H9 (cell line): ENCODE results near the gene TMPRSS7. TPM values are rescaled to one million over a fixed set of nuclear protein-coding genes. Genes with fewer than 3 reads are reported as not detected.

Source experiments
- DNase-seq: peaks from one replicate; pipeline ENCODE4 v3.0.0-alpha.2; 2017
- H2AFZ ChIP-seq: one replicate; pipeline ENCODE4 v1.6.1; 2013; ENCODE audit warnings: mild to moderate bottlenecking, low read length, control low read depth, moderate library complexity
- H2AK5ac ChIP-seq: 2 replicates; pipeline ENCODE4 v1.6.1; 2013; ENCODE audit warnings: low read length, control low read depth, mixed read lengths; ENCODE audit not compliant: insufficient read length
- H2BK120ac ChIP-seq: one replicate; pipeline ENCODE4 v1.6.1; 2013; ENCODE audit warnings: low read depth, mild to moderate bottlenecking, low read length, control low read depth, inconsistent platforms; ENCODE audit not compliant: poor library complexity, severe bottlenecking
- H2BK12ac ChIP-seq: 2 replicates; pipeline ENCODE4 v1.6.1; 2013; ENCODE audit warnings: low read length, control low read depth, mixed read lengths, low read depth; ENCODE audit not compliant: insufficient read length
- H2BK15ac ChIP-seq: 2 replicates; pipeline ENCODE4 v1.6.1; 2013; ENCODE audit warnings: low read depth, low read length, control low read depth
- H2BK20ac ChIP-seq: one replicate; pipeline ENCODE4 v1.6.1; 2013; ENCODE audit warnings: low read depth, mild to moderate bottlenecking, low read length, control low read depth, inconsistent platforms; ENCODE audit not compliant: poor library complexity, severe bottlenecking
- H2BK5ac ChIP-seq: 2 replicates; pipeline ENCODE4 v1.6.1; 2013; ENCODE audit warnings: low read length, control low read depth, mixed read lengths; ENCODE audit not compliant: insufficient read length
- H3K14ac ChIP-seq: 2 replicates; pipeline ENCODE4 v1.6.1; 2013; ENCODE audit warnings: low read length, control low read depth; ENCODE audit not compliant: insufficient read depth
- H3K18ac ChIP-seq: 2 replicates; pipeline ENCODE4 v1.6.1; 2013; ENCODE audit warnings: low read depth, mild to moderate bottlenecking, mixed read lengths, low read length, control low read depth; ENCODE audit not compliant: insufficient read length
- H3K23ac ChIP-seq: 2 replicates; pipeline ENCODE4 v1.6.1; 2013; ENCODE audit warnings: low read length, control low read depth, mixed read lengths, low read depth; ENCODE audit not compliant: insufficient read length
- H3K23me2 ChIP-seq: 2 replicates; pipeline ENCODE4 v1.6.1; 2013; ENCODE audit warnings: low read depth, mild to moderate bottlenecking, mixed read lengths, low read length, control low read depth; ENCODE audit not compliant: insufficient read length, poor library complexity, severe bottlenecking
- H3K27ac ChIP-seq: 2 replicates; pipeline ENCODE4 v1.5.1; 2013; ENCODE audit warnings: low read length, control low read depth, mixed read lengths, low read depth; ENCODE audit not compliant: insufficient read length
- H3K27me3 ChIP-seq: 2 replicates; pipeline ENCODE4 v1.6.1; 2013; ENCODE audit warnings: low read length, control low read depth, inconsistent platforms; ENCODE audit not compliant: insufficient read depth
- H3K4ac ChIP-seq: 2 replicates; pipeline ENCODE4 v1.6.1; 2013; ENCODE audit warnings: low read depth, mild to moderate bottlenecking, control low read depth, inconsistent platforms, low read length, moderate library complexity
- H3K4me1 ChIP-seq: 2 replicates; pipeline ENCODE4 v1.6.1; 2013; ENCODE audit warnings: low read length, control low read depth, inconsistent platforms; ENCODE audit not compliant: insufficient read depth
- H3K4me2 ChIP-seq: 2 replicates; pipeline ENCODE4 v1.6.1; 2013; ENCODE audit warnings: low read length, control low read depth, mixed read lengths; ENCODE audit not compliant: insufficient read length, insufficient read depth
- H3K56ac ChIP-seq: 2 replicates; pipeline ENCODE4 v1.6.1; 2013; ENCODE audit warnings: low read depth, mild to moderate bottlenecking, mixed read lengths, low read length, control low read depth; ENCODE audit not compliant: insufficient read length
- H3K79me1 ChIP-seq: 2 replicates; pipeline ENCODE4 v1.6.1; 2013; ENCODE audit warnings: low read depth, mild to moderate bottlenecking, moderate library complexity, low read length, control low read depth, inconsistent platforms; ENCODE audit not compliant: insufficient read depth, poor library complexity, severe bottlenecking
- H3K79me2 ChIP-seq: 2 replicates; pipeline ENCODE4 v1.6.1; 2013; ENCODE audit warnings: low read length, control low read depth, inconsistent platforms; ENCODE audit not compliant: insufficient read depth
- H3K9ac ChIP-seq: 2 replicates; pipeline ENCODE4 v1.6.1; 2013; ENCODE audit warnings: low read length, control low read depth, mixed read lengths; ENCODE audit not compliant: insufficient read length; ENCODE audit errors: extremely low read depth
- H3K9me3 ChIP-seq: one replicate; pipeline ENCODE4 v1.6.1; 2013; ENCODE audit warnings: low read depth, low read length, inconsistent platforms; ENCODE audit not compliant: control insufficient read depth
- H3T11ph ChIP-seq: one replicate; pipeline ENCODE4 v1.6.1; 2013; ENCODE audit warnings: mild to moderate bottlenecking, low read length, control low read depth, inconsistent platforms
- H4K20me1 ChIP-seq: one replicate; pipeline ENCODE4 v1.6.1; 2013; ENCODE audit not compliant: control insufficient read depth, insufficient read length, insufficient read depth
- H4K5ac ChIP-seq: 2 replicates; pipeline ENCODE4 v1.6.1; 2013; ENCODE audit warnings: low read depth, mild to moderate bottlenecking, mixed read lengths, low read length, control low read depth; ENCODE audit not compliant: insufficient read length
- H4K8ac ChIP-seq: replicated peaks from 2 replicates; pipeline ENCODE4 v1.6.1; 2013; ENCODE audit warnings: low read length, control low read depth, mixed read lengths, low read depth; ENCODE audit not compliant: insufficient read length
- H4K91ac ChIP-seq: 2 replicates; pipeline ENCODE4 v1.6.1; 2013; ENCODE audit warnings: low read depth, mild to moderate bottlenecking, moderate library complexity, mixed read lengths, low read length, control low read depth; ENCODE audit not compliant: insufficient read length
- H3K27ac Mint-ChIP-seq, 3 experiments: 2 replicates in 2 of 3; 3 replicates in 1 of 3; pipeline ENCODE4 v1.8.0; 2020 to 2021; ENCODE audit warnings: mixed read lengths in 3 of 3, mild to moderate bottlenecking in 1 of 3, moderate library complexity in 1 of 3
- H3K27me3 Mint-ChIP-seq: 2 replicates; pipeline ENCODE4 v1.8.0; 2021; ENCODE audit warnings: low read depth, mild to moderate bottlenecking, moderate library complexity, mixed read lengths
- H3K36me3 Mint-ChIP-seq, 3 experiments: 2 replicates in 2 of 3; 3 replicates in 1 of 3; pipeline ENCODE4 v1.8.0; 2020 to 2021; ENCODE audit warnings: low read depth in 3 of 3, mixed read lengths in 3 of 3; ENCODE audit not compliant: insufficient read depth in 1 of 3
- H3K4me1 Mint-ChIP-seq, 2 experiments: 2 replicates each; pipeline ENCODE4 v1.8.0; 2020; ENCODE audit warnings: mixed read lengths in 2 of 2
- H3K4me3 Mint-ChIP-seq, 2 experiments: 2 replicates in 1 of 2; 3 replicates in 1 of 2; pipeline ENCODE4 v1.8.0; 2020 to 2021; ENCODE audit warnings: mild to moderate bottlenecking in 2 of 2, mixed read lengths in 2 of 2, moderate library complexity in 1 of 2
- H3K9me3 Mint-ChIP-seq, 2 experiments: 2 replicates in 1 of 2; 3 replicates in 1 of 2; pipeline ENCODE4 v1.8.0; 2020; ENCODE audit warnings: mild to moderate bottlenecking in 2 of 2, mixed read lengths in 2 of 2, moderate library complexity in 1 of 2
- WGBS: extraction: QIAGEN DNeasy Blood & Tissue Kit; methylation state at CpG from one replicate; pipeline ENCODE4 v1.1.7; 2013; ENCODE audit warnings: missing lambda C conversion rate, low lambda C conversion rate, mixed read lengths; ENCODE audit not compliant: insufficient read length; ENCODE audit errors: extremely low coverage; 5-methylcytosine and 5-hydroxymethylcytosine counted together
- total RNA-seq: library from RNA; stranded (reverse); gene quantifications from 2 replicates; pipeline ENCODE4 v1.2.1, GENCODE V29; 2021
- TF ChIP-seq, protein P1 (sequence below): fragments of 200-600 bp; sonication (generic); conservative IDR thresholded peaks from 3 replicates; pipeline ENCODE4 v1.8.0; 2021; ENCODE audit warnings: antibody characterized with exemption, mild to moderate bottlenecking

The TMPRSS7 gene
- total RNA-seq, 1 experiment from 2014 or later = not detected

DNA sequence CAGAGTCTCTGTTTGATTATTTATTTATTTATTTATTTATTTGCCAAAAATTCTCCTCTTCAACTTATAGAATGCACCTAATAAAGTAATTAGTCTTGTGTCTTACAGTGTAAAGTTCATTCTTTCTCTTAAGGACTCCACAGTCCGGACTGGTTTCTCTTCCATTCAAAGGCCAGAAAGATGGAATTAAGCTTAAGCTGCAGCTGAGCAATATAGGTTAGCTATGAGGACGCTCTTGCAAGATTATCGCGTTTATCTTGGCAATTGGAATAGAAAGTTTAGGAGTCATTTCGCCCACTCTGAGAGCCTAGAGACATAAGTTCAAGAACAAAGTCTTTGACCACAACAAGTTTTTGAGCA lies 20.8 kb upstream of the TMPRSS7 start:
- Histone ChIP-seq H3K4me1 (no peaks in the 10 kb centered on the region), H3K18ac (no peak overlapping the region), H3K4ac (no peak overlapping the region), H2BK15ac (no peak overlapping the region), H3K79me2 (no peaks in the 10 kb centered on the region), H4K91ac (no peak overlapping the region), H3K27ac (no peak overlapping the region), H4K8ac (no peak overlapping the region), H3K9ac (no peak overlapping the region), H3K23me2 (no peaks in the 10 kb centered on the region), H3T11ph (no peak overlapping the region), H3K4me2 (no peak overlapping the region), H2AFZ (no peak overlapping the region), H3K23ac (no peak overlapping the region), H3K56ac (no peak overlapping the region), H3K14ac (no peak overlapping the region), H3K79me1 (no peaks in the 10 kb centered on the region), H4K5ac (no peak overlapping the region), H2BK20ac (no peak overlapping the region), H4K20me1 (no peaks in the 10 kb centered on the region), H2BK12ac (no peak overlapping the region), H2BK5ac (no peak overlapping the region), H3K9me3 (no peaks in the 10 kb centered on the region), H2BK120ac (no peak overlapping the region), H3K27me3 (no peaks in the 10 kb centered on the region), H2AK5ac (no peak overlapping the region)
- Mint-ChIP-seq H3K36me3 (peaks cover 0 to 3% (median 0%) of the 10 kb centered on the region in 3 experiments; a peak in 3 of 7 replicates), H3K27me3 (no peaks in the 10 kb centered on the region), H3K4me1 (no peaks in the 10 kb centered on the region), H3K27ac (no peak overlapping the region), H3K4me3 (no peak overlapping the region), H3K9me3 (no peaks in the 10 kb centered on the region)
- no peak for DNase-seq
- TF ChIP-seq, protein P1, sequence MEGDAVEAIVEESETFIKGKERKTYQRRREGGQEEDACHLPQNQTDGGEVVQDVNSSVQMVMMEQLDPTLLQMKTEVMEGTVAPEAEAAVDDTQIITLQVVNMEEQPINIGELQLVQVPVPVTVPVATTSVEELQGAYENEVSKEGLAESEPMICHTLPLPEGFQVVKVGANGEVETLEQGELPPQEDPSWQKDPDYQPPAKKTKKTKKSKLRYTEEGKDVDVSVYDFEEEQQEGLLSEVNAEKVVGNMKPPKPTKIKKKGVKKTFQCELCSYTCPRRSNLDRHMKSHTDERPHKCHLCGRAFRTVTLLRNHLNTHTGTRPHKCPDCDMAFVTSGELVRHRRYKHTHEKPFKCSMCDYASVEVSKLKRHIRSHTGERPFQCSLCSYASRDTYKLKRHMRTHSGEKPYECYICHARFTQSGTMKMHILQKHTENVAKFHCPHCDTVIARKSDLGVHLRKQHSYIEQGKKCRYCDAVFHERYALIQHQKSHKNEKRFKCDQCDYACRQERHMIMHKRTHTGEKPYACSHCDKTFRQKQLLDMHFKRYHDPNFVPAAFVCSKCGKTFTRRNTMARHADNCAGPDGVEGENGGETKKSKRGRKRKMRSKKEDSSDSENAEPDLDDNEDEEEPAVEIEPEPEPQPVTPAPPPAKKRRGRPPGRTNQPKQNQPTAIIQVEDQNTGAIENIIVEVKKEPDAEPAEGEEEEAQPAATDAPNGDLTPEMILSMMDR = no peak; the same call in 2 of the 3 replicates
- no CpG with 5 or more reads among the region's 5 CpGs for WGBS
